ENCODE results near the gene NRCAM.

The NRCAM gene

GRCh38 chr7:108461840-108462239 is 5.6 kb upstream of the NRCAM start:
- no peak for ATAC-seq (ENCODE audit: low read depth)
- Histone ChIP-seq H3K36me3 (ENCODE audit: low read depth) (no peaks in the 10 kb centered on the region), H3K4me1 (ENCODE audit: insufficient read depth, poor library complexity, severe bottlenecking) (no peaks in the 10 kb centered on the region), H3K27me3 (ENCODE audit: insufficient read depth, poor library complexity, severe bottlenecking) (peaks cover 15% of the 10 kb centered on the region), H3K4me3 (ENCODE audit: severe bottlenecking) (no peak overlapping the region), H3K27ac (ENCODE audit: poor library complexity, severe bottlenecking) (no peak overlapping the region), H3K9me3 (ENCODE audit: severe bottlenecking) (no peaks in the 10 kb centered on the region)
- DNase-seq (ENCODE audit: low spot score): no peak
- no peak for TF ChIP-seq CTCF (IDR thresholded peaks at IDR 0.05; ENCODE audit: poor library complexity, severe bottlenecking)

- no peak for TF ChIP-seq CTCF (IDR thresholded peaks at IDR 0.05; ENCODE audit: poor library complexity, severe bottlenecking)
- no peaks in the 10 kb centered on the region for H3K9me3 ChIP-seq (ENCODE audit: severe bottlenecking)
- H3K4me1 ChIP-seq (ENCODE audit: insufficient read depth, poor library complexity, severe bottlenecking): no peaks in the 10 kb centered on the region
- H3K4me3 ChIP-seq (ENCODE audit: severe bottlenecking): no peak overlapping the region
- DNase-seq (ENCODE audit: low spot score) (no peak), ATAC-seq (ENCODE audit: low read depth) (no peak)
- H3K27me3 ChIP-seq (ENCODE audit: insufficient read depth, poor library complexity, severe bottlenecking): peaks cover 19% of the 10 kb centered on the region
- H3K27ac ChIP-seq (ENCODE audit: poor library complexity, severe bottlenecking): no peak overlapping the region
- H3K36me3 ChIP-seq (ENCODE audit: low read depth): no peaks in the 10 kb centered on the region
Observed at GRCh38 chr7:108460964-108461363, 4.7 kb upstream of the NRCAM start.

- peaks cover 28% of the 10 kb centered on the region for H3K27me3 ChIP-seq (ENCODE audit: insufficient read depth, poor library complexity, severe bottlenecking)
- H3K9me3 ChIP-seq (ENCODE audit: severe bottlenecking): no peaks in the 10 kb centered on the region
- no peaks in the 10 kb centered on the region for H3K36me3 ChIP-seq (ENCODE audit: low read depth)
- peak; percentile 82 for TF ChIP-seq CTCF (IDR thresholded peaks at IDR 0.05; ENCODE audit: poor library complexity, severe bottlenecking)
- H3K4me3 ChIP-seq (ENCODE audit: severe bottlenecking): no peak overlapping the region
- DNase-seq (ENCODE audit: low spot score): no peak
- ATAC-seq (ENCODE audit: low read depth): peak; percentile 33; the same call in 2 of the 3 replicates
- H3K27ac ChIP-seq (ENCODE audit: poor library complexity, severe bottlenecking): no peak overlapping the region
- no peaks in the 10 kb centered on the region for H3K4me1 ChIP-seq (ENCODE audit: insufficient read depth, poor library complexity, severe bottlenecking)
Observed at GRCh38 chr7:108459922-108460551, 3.8 kb upstream of the NRCAM start.

GRCh38 chr7:108457871-108458270 is 1.6 kb upstream of the NRCAM start:
- no peak for DNase-seq (ENCODE audit: low spot score)
- Histone ChIP-seq H3K36me3 (ENCODE audit: low read depth) (no peaks in the 10 kb centered on the region), H3K4me1 (ENCODE audit: insufficient read depth, poor library complexity, severe bottlenecking) (no peaks in the 10 kb centered on the region)

More at GRCh38 chr7:108457871-108458270, 1.6 kb upstream of the NRCAM start:
- H3K27ac ChIP-seq (ENCODE audit: poor library complexity, severe bottlenecking): no peak overlapping the region
- no peak overlapping the region for H3K4me3 ChIP-seq (ENCODE audit: severe bottlenecking)
- TF ChIP-seq CTCF (IDR thresholded peaks at IDR 0.05; ENCODE audit: poor library complexity, severe bottlenecking): no peak
- ATAC-seq (ENCODE audit: low read depth): no peak
- H3K27me3 ChIP-seq (ENCODE audit: insufficient read depth, poor library complexity, severe bottlenecking): peaks cover 50% of the 10 kb centered on the region
- H3K9me3 ChIP-seq (ENCODE audit: severe bottlenecking): no peaks in the 10 kb centered on the region

Measured in RWPE2 (cell line).